A549 (cell line): ENCODE measurements around the gene SNX6.
"Not testable (repeated sequence)": the region's sequence is repeated elsewhere in the genome, so short reads cannot be mapped to it uniquely, and the experiment has no call there.

Source experiments
- CTCF ChIP-seq: fragments of >200 bp; sonication (Bioruptor Twin); formaldehyde crosslinking; IDR thresholded peaks from 3 replicates; pipeline ENCODE4 v1.5.1; 2016
- EP300 ChIP-seq, 2 experiments: fragments of >200 bp; sonication (Bioruptor Twin); formaldehyde crosslinking; IDR thresholded peaks; 2 replicates in 1 of 2; 3 replicates in 1 of 2; pipeline ENCODE4 v1.6.1; 2016 to 2017
- HMGXB4 ChIP-seq: fragments of 250-450 bp; sonication (Bioruptor Pico); IDR thresholded peaks from 2 replicates; pipeline ENCODE4 v1.5.0; 2021; ENCODE audit warnings: mild to moderate bottlenecking, moderate library complexity, borderline replicate concordance
- MAX ChIP-seq: IDR thresholded peaks from 2 replicates; pipeline ENCODE4 v1.6.1; 2012
- POLR2A ChIP-seq: IDR thresholded peaks from 2 replicates; pipeline ENCODE4 v1.6.1; 2012; ENCODE audit warnings: mild to moderate bottlenecking, low read length
- RARB ChIP-seq: fragments of 250-450 bp; sonication (Bioruptor Pico); IDR thresholded peaks from 2 replicates; pipeline ENCODE4 v1.8.0; 2021; ENCODE audit warnings: mild to moderate bottlenecking, moderate library complexity
- RCOR1 ChIP-seq: fragments of 150-350 bp; IDR thresholded peaks from 2 replicates; pipeline ENCODE4 v1.6.1; 2014; ENCODE audit warnings: antibody characterized with exemption, low read length, low read depth

GRCh38 chr14:34520304-34520970, 109.5 kb downstream of the SNX6 start:
- TF ChIP-seq RARB (CRISPR knock-in tag); EP300 (IDR thresholded peaks at IDR 0.05); POLR2A; MAX; HMGXB4 (CRISPR knock-in tag); RCOR1; CTCF: not testable (repeated sequence)
